SK-N-SH (cell line): ENCODE data around the gene MED29.
A peak's percentile ranks its signal among the peaks of the same experiment; 100 is the strongest.

ENCODE experiments used
- EP300 ChIP-seq, 2 experiments: IDR thresholded peaks; 2 replicates each; pipeline versions ENCODE4 v1.4.0 to v1.6.1; 2012; ENCODE audit warnings: borderline replicate concordance in 1 of 2, low read depth in 1 of 2, low read length in 1 of 2
- GABPA ChIP-seq: IDR thresholded peaks from 2 replicates; pipeline ENCODE4 v1.4.0; 2012; ENCODE audit warnings: low read depth, mild to moderate bottlenecking
- MAX ChIP-seq: IDR thresholded peaks from 2 replicates; pipeline ENCODE4 v1.4.0; 2012; ENCODE audit warnings: low read depth
- MEF2A ChIP-seq: IDR thresholded peaks from 2 replicates; pipeline ENCODE4 v1.4.0; 2012; ENCODE audit warnings: low read depth, borderline replicate concordance
- POLR2AphosphoS5 ChIP-seq: IDR thresholded peaks from 2 replicates; pipeline ENCODE4 v1.6.1; 2012; ENCODE audit warnings: low read depth, low read length
- REST ChIP-seq: IDR thresholded peaks from 2 replicates; pipeline ENCODE4 v1.6.1; 2012; ENCODE audit warnings: mild to moderate bottlenecking, low read depth, low read length, moderate library complexity
- SMC3 ChIP-seq: IDR thresholded peaks from 2 replicates; pipeline ENCODE4 v1.6.1; 2012; ENCODE audit warnings: low read depth, low read length, improper control_type of control experiment
- TAF1 ChIP-seq: IDR thresholded peaks from 2 replicates; pipeline ENCODE4 v1.6.1; 2012; ENCODE audit warnings: low read depth, mild to moderate bottlenecking, low read length, moderate library complexity, borderline replicate concordance
- YY1 ChIP-seq: IDR thresholded peaks from 2 replicates; pipeline ENCODE4 v1.4.0; 2012; ENCODE audit warnings: low read depth, mild to moderate bottlenecking
- TF ChIP-seq, protein P1 (sequence below): fragments of 200-600 bp; sonication (generic); IDR thresholded peaks from 2 replicates; pipeline ENCODE4 v1.6.1; 2017; ENCODE audit warnings: antibody characterized with exemption, mild to moderate bottlenecking, moderate library complexity

- TF ChIP-seq SMC3 = peak; percentile 90
- TF ChIP-seq, protein P1, sequence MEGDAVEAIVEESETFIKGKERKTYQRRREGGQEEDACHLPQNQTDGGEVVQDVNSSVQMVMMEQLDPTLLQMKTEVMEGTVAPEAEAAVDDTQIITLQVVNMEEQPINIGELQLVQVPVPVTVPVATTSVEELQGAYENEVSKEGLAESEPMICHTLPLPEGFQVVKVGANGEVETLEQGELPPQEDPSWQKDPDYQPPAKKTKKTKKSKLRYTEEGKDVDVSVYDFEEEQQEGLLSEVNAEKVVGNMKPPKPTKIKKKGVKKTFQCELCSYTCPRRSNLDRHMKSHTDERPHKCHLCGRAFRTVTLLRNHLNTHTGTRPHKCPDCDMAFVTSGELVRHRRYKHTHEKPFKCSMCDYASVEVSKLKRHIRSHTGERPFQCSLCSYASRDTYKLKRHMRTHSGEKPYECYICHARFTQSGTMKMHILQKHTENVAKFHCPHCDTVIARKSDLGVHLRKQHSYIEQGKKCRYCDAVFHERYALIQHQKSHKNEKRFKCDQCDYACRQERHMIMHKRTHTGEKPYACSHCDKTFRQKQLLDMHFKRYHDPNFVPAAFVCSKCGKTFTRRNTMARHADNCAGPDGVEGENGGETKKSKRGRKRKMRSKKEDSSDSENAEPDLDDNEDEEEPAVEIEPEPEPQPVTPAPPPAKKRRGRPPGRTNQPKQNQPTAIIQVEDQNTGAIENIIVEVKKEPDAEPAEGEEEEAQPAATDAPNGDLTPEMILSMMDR = peak; percentile 98
- TF ChIP-seq YY1 = no peak
- no peak for TF ChIP-seq POLR2AphosphoS5
- no peak for TF ChIP-seq EP300 (IDR thresholded peaks at IDR 0.05; ENCODE audit: borderline replicate concordance in 1 of 2, low read depth in 1 of 2, low read length in 1 of 2)
- no peak for TF ChIP-seq TAF1
- no peak for TF ChIP-seq MEF2A
- TF ChIP-seq MAX = no peak
- no peak for TF ChIP-seq GABPA
- no peak for TF ChIP-seq REST
Observed at GRCh38 chr19:39411832-39412099, 20.6 kb downstream of the MED29 start.
